Amniotic epithelial cell (primary cell): ENCODE measurements around the gene DHRS1.
"Not testable (repeated sequence)": the region's sequence is repeated elsewhere in the genome, so short reads cannot be mapped to it uniquely, and the experiment has no call there.

Experiments
- DNase-seq: peaks from one replicate; pipeline ENCODE4 v3.0.0-alpha.2; 2010; ENCODE audit warnings: low read depth

Gene DHRS1

GRCh38 chr14:24246765-24247212 is 52.8 kb downstream of the DHRS1 start:
- DNase-seq, result no peak

DNA sequence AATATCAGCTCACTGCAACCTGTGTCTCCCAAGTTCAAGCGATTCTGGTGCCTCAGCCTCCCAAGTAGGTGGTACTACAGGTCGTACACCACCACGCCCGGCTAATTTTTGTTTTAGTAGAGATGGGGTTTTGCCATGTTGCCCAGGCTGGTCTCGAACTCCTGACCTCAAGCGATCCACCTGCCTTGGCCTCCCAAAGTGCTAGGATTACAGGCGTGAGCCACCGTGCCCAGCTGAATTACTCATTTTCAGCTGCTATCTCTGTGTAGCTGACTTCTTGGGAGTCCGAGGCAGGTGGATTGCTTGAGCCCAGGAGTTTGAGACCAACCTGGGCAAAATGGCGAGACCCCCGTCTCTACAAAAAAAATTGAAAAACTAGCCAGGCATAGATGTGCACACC is 54.2 kb downstream of the DHRS1 start:
- not testable (repeated sequence) for DNase-seq

DNA sequence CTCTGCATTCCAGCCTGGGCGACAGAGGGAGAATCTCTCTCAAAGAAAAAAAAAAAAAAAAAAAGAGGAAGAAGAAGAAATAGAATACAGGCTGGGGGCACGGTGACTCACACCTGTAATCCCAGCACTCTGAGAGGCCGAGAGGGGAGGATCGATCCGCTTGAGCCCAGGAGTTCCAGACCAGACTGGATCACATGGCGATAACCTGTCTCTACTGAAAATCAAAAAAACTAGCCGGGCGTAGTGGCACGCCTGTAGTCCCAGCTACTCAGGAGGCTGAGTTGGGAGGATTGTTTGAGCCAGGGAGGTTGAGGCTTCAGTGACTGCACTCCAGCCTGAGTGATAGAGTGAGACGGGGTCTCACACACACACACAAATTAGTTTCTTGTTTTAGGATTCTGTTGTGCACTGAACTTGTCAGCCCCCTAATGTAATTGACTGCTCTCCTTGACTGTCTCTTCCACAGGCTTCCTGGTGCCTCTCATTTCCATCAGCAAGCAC is 56.2 kb downstream of the DHRS1 start:
- peak; percentile 7 for DNase-seq

DNA sequence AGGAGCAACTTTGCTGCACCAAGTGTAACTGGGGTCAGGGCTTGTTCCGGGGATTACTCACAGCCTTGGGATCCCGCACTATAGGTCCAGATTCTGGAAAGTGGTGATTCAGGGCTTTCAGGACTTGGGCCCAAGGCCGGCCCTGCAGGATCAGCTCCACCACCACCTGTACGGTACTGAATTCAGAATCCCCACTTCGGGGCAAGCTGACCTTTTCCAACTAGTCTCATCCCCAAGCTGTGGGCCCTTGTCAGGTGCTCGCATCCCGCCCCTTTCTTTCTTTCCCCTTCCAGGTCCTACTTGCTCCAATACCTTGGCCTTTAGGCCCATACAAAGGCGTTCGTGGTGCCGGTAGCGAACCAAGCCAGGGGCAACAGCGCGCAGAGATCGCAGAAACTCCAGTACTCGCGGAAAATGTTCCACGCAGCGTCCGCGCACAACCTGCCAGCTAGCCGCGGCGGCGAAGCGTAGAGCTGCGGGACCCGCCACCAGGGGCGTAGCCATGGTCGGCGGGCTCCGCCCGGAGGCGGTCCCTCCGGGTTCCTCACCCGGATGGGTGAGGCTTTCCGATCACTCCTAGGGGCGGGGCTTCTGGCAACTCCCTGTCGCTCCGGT is 57.6 kb downstream of the DHRS1 start:
- DNase-seq, result peak; percentile 87
